ENCODE results near the gene MADD.

Gene MADD

DNA sequence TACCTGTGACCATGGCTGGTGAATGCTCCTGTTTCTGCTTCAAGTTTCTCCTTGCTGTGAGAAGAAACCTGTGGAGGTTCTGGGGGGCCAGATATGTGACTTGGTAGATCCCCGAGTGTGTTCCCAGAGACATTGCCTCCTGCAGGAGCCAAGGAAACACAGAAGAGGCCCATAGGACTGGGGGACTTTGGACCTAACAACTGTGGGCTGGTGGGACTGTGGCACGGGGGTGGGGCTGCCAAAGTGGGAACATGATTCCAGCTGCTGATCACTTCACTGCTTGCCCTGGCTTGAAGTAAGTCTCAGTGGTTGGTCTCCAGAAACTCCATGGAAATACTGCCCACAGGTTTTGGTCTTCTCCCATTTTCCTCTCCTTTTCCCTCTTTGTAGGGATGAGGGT, 16.3 kb upstream of the MADD start:
- DNase-seq (ENCODE audit: low read depth) = no peak

- DNase-seq (ENCODE audit: low read depth) = no peak
These were observed 15.5 kb upstream of the MADD start for GRCh38 chr11:47254386-47254785.

- no peak for DNase-seq (ENCODE audit: low read depth)
These were observed 13.6 kb upstream of the MADD start for GRCh38 chr11:47256374-47256773.

GRCh38 chr11:47257177-47257516, 12.8 kb upstream of the MADD start:
- no peak for DNase-seq (ENCODE audit: low read depth)

DNA sequence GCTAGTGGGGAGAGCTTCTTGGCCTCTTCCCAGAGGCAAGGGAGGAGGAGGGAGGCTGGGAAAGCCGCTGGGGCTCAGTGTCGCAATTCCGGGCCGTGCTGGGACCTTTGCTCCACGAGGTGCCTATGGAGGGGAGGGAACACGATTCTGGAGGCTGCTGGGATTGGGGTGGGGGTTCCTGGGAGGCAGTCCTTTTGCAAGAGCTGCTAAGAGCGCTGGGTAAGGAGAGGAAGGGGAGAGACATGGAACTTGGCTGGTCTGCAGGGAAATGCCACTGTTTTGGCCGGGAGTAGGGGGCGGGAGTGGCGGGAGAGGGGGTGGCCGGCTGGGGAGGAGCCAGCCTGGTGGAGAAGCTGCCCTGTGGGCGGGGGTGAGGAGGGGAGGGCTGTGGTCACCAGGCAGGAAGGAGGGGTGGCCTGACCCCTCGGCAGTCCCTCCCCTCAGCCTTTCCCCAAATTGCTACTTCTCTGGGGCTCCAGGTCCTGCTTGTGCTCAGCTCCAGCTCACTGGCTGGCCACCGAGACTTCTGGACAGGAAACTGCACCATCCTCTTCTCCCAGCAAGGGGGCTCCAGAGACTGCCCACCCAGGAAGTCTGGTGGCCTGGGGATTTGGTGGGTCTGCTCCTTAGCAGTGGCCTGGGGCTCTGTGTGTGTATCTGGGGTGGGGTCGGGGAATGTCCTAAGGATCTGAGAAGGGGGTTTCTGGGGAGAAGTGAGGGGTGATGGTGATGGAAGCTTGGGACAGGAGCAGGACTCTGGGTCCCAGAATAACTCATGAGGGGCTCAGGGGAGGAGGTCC, 12.2 kb upstream of the MADD start, which contains the start of gene NR1H3:
TSS of gene NR1H3 (plus strand) at position 480 of the 800 bp plus-strand sequence. CDS start 1,221 bp downstream, outside the sequence.
- DNase-seq (ENCODE audit: low read depth) = no peak

DNA sequence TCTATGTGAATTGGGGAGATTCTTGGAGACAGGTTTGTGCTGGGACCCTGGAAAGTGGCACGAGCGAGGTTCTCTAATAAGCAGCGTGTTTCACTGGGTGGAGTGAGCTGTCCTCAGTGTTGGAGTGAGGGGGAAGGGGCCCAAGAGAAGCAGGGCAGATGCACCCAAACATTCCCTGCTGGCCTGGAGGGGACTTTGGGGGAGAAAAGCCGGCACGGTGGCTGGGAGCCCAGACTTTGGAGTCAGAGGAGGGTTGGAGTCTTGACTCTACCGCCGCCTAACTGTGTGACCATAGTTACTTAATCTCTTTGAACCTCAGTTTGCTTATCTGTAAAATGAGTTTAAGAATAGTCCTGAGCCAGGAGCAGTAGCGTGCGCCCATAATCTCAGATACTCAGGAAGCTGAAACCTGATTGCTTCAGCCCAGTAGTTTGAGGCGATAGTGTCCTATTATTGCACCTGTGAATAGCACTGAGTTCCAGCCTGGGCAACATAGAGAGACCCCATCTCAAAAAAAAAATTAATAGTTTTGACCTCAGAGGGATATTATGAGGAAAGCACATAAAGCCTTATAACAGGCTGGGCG, 11.5 kb upstream of the MADD start:
- no peak for DNase-seq (ENCODE audit: low read depth)

DNA sequence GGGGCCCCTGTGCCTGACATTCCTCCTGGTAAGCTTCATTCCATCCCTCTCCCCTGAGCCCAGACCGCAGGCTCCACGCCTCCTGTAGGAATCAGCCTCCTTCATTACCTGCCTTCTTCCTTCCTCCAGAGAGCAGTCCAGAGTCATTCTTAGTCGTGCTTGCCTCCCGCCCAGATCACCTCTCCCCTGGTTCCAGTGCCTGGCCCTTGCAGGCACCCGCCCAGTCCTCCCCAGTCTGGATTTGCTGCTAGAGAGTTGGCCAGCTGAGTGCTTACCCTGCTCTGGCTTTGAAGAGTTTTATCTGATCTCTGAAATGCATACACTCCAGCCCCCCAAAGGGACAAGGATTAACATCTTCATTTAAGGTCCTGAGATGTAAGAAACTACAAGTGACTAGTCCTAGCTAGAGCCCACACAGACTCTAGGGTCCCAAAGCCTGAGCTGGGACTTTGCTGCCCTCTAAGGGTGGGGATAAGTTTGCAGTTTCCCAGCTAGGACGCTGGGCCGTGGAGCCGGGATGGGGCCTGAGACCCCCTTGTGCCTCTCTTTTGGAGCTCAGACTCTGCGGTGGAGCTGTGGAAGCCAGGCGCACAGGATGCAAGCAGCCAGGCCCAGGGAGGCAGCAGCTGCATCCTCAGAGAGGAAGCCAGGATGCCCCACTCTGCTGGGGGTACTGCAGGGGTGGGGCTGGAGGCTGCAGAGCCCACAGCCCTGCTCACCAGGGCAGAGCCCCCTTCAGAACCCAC, 10.5 kb upstream of the MADD start:
- no peak for DNase-seq (ENCODE audit: low read depth)

DNA sequence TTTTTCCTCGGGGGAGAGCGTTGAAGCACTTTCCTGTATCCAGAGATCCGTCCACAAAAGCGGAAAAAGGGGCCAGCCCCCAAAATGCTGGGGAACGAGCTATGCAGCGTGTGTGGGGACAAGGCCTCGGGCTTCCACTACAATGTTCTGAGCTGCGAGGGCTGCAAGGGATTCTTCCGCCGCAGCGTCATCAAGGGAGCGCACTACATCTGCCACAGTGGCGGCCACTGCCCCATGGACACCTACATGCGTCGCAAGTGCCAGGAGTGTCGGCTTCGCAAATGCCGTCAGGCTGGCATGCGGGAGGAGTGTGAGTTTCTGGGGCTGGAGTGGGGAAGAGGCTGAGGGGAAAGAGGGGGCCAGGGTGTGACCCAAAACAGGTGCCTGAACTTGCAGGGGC, 9.6 kb upstream of the MADD start:
- DNase-seq (ENCODE audit: low read depth) = no peak

DNA sequence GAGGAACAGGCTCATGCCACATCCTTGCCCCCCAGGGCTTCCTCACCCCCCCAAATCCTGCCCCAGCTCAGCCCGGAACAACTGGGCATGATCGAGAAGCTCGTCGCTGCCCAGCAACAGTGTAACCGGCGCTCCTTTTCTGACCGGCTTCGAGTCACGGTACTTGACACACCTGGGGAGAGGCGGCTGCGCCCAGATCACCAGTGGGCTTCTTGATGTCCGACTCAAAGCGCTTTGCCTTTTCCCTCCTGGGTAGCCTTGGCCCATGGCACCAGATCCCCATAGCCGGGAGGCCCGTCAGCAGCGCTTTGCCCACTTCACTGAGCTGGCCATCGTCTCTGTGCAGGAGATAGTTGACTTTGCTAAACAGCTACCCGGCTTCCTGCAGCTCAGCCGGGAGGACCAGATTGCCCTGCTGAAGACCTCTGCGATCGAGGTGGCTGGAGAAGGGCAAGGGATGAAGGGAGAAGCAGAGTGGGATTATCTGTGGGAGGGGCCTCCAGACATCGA, 8.6 kb upstream of the MADD start:
- DNase-seq (ENCODE audit: low read depth) = no peak

DNA sequence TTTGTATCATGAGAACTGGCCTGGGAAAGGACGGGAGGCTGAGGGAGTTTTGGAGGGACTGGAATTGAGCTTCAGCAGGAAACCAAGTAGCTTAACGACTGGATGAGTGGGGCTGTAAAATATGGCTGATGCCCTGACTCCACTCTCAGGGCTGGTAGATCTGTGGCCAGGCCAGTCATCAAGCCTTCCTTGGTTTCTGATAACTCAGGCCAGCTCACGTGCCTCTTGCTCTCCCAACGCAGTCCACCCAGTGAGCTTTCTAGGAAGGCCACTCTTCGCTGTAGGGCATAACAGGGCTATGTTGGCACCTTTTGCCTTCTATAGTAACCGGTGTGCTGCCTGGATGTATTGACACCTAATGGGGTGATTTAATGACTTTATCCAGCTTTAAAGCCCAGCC, 5.8 kb upstream of the MADD start:
- DNase-seq (ENCODE audit: low read depth) = no peak

DNA sequence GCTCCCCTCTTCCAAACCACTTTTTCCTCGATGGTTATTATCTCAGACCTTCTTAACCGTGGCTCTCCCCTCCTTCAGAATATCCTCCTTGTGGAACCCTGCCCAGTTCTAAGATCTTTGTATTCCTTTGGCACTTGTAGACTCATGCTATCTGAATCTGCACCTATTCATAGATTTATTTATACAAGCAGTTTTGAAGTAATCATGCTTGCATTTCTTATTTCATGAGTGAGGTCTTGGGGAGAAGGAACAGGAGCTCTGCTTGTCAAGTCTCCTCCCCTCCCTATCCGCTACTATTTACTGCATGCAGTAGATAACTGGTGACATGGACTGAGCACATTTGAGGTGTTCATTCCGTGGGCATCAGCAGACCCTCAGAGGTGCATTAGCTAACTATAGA, 5.4 kb upstream of the MADD start:
- no peak for DNase-seq (ENCODE audit: low read depth)

DNA sequence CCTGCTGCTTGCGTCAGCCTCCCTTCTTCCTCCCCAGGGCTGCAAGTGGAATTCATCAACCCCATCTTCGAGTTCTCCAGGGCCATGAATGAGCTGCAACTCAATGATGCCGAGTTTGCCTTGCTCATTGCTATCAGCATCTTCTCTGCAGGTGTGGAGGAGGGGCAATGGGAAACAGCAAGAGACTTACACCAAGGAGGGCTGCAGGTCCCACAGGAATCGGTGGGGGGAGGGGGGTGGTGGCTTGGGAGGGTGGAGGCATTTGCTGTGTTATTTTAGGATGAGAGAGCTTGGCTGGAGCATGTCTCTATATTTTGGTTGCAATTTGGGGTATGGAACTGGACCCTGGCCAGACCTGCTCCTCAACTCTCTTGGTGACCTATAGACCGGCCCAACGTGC, 2.1 kb upstream of the MADD start:
- no peak for DNase-seq (ENCODE audit: low read depth)

DNA sequence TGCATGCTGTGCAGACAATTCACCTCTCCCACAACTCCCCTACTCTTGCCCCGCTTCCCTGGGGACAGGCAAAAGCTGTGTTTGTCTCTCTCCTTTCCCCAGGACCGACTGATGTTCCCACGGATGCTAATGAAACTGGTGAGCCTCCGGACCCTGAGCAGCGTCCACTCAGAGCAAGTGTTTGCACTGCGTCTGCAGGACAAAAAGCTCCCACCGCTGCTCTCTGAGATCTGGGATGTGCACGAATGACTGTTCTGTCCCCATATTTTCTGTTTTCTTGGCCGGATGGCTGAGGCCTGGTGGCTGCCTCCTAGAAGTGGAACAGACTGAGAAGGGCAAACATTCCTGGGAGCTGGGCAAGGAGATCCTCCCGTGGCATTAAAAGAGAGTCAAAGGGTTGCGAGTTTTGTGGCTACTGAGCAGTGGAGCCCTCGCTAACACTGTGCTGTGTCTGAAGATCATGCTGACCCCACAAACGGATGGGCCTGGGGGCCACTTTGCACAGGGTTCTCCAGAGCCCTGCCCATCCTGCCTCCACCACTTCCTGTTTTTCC, 1.4 kb upstream of the MADD start:
- no peak for DNase-seq (ENCODE audit: low read depth)

- DNase-seq (ENCODE audit: low read depth) = peak; percentile 74
These were observed 718 bp upstream of the MADD start for GRCh38 chr11:47269002-47269828.

GRCh38 chr11:47270331-47271271, 668 bp downstream of the MADD start:
- peak; percentile 21 for DNase-seq (ENCODE audit: low read depth)

DNA sequence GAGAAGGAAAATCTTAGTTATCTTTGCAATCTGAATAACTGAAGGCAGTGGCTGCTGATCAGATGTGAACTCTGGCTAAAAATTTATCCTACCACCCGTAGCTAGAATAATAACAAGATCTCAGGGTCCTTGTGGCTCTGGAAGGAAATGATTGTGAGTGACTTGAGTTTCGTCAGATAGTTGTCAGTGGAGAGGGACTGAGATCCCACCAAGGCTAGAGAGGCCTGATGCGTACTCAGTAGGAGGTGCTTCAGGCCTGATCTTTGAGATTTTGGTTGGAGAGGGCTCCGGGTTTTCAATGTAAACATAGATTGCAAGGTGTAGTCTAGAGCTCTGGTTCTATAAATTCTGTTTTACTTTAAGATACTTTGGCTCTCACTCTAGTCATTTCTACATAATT, 1.4 kb downstream of the MADD start:
- no peak for DNase-seq (ENCODE audit: low read depth)

GRCh38 chr11:47271961-47272661, 2.2 kb downstream of the MADD start:
- DNase-seq (ENCODE audit: low read depth) = no peak

- DNase-seq (ENCODE audit: low read depth) = no peak
These were observed 2.8 kb downstream of the MADD start for GRCh38 chr11:47272706-47273105.

DNA sequence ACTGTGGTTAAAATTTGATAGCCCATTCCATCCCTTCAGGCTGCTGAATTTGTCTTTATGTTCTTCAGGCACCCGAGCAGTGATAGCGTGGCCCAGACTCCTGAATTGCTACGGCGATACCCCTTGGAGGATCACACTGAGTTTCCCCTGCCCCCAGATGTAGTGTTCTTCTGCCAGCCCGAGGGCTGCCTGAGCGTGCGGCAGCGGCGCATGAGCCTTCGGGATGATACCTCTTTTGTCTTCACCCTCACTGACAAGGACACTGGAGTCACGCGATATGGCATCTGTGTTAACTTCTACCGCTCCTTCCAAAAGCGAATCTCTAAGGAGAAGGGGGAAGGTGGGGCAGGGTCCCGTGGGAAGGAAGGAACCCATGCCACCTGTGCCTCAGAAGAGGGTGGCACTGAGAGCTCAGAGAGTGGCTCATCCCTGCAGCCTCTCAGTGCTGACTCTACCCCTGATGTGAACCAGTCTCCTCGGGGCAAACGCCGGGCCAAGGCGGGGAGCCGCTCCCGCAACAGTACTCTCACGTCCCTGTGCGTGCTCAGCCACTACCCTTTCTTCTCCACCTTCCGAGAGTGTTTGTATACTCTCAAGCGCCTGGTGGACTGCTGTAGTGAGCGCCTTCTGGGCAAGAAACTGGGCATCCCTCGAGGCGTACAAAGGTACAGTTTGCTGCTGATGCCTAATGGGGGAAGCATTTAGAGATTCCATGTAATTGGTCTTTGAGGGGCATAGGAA, 4.7 kb downstream of the MADD start:
- DNase-seq (ENCODE audit: low read depth) = no peak
